WTC11 (cell line): ENCODE measurements around the gene PPP4R4. TPM values are rescaled to one million over a fixed set of nuclear protein-coding genes. Genes with fewer than 3 reads are reported as not detected.

Experiments
- ATAC-seq: fragments of 200-7000 bp; cut with Tn5 transposase; 2 replicates; pipeline ENCODE4 v1.10.0; 2021; ENCODE audit warnings: mild to moderate bottlenecking, moderate library complexity
- CTCF ChIA-PET: fragments of 300-600 bp; sonication (Branson Sonifier 250); formaldehyde crosslinking; loops from one replicate; lab custom pipeline; 2021; ENCODE audit warnings: antibody characterized with exemption; lab: Charles Lee
- POLR2A ChIA-PET: fragments of 350-600 bp; sonication (Branson Sonifier 250); formaldehyde crosslinking; loops from one replicate; lab custom pipeline; 2021; ENCODE audit warnings: antibody characterized with exemption; lab: Charles Lee
- DNase-seq: peaks from one replicate; pipeline ENCODE4 v3.0.0; 2021; ENCODE audit warnings: low spot score
- H3K27ac Mint-ChIP-seq: 2 replicates; pipeline ENCODE4 v1.8.0; 2021; ENCODE audit warnings: mixed read lengths
- H3K27me3 Mint-ChIP-seq: 2 replicates; pipeline ENCODE4 v1.8.0; 2021; ENCODE audit warnings: low read depth, mild to moderate bottlenecking, moderate library complexity, mixed read lengths
- H3K36me3 Mint-ChIP-seq: 2 replicates; pipeline ENCODE4 v1.8.0; 2021; ENCODE audit warnings: mixed read lengths
- H3K4me1 Mint-ChIP-seq: 2 replicates; pipeline ENCODE4 v1.8.0; 2022; ENCODE audit warnings: mixed read lengths
- H3K4me3 Mint-ChIP-seq: 2 replicates; pipeline ENCODE4 v1.8.0; 2021; ENCODE audit warnings: mild to moderate bottlenecking, moderate library complexity, mixed read lengths
- H3K9me3 Mint-ChIP-seq: 2 replicates; pipeline ENCODE4 v1.8.0; 2021; ENCODE audit warnings: mixed read lengths
- ARID4B ChIP-seq: sonication (generic); formaldehyde crosslinking; IDR thresholded peaks from 2 replicates; pipeline ENCODE4 v1.8.0; 2023; ENCODE audit warnings: missing genetic modification reagents, mild to moderate bottlenecking, borderline replicate concordance
- ATF1 ChIP-seq: sonication (generic); formaldehyde crosslinking; IDR thresholded peaks from 2 replicates; pipeline ENCODE4 v1.8.1; 2023; ENCODE audit warnings: mild to moderate bottlenecking, moderate library complexity, missing genetic modification reagents
- ATF3 ChIP-seq: sonication (generic); formaldehyde crosslinking; conservative IDR thresholded peaks from 2 replicates; pipeline ENCODE4 v1.8.1; 2022; ENCODE audit warnings: mild to moderate bottlenecking, missing genetic modification reagents
- CREB1 ChIP-seq: sonication (generic); formaldehyde crosslinking; IDR thresholded peaks from 2 replicates; pipeline ENCODE4 v1.8.0; 2023; ENCODE audit warnings: mild to moderate bottlenecking, missing genetic modification reagents
- E2F5 ChIP-seq: sonication (generic); formaldehyde crosslinking; IDR thresholded peaks from 2 replicates; pipeline ENCODE4 v1.8.1; 2022; ENCODE audit warnings: mild to moderate bottlenecking, moderate library complexity, missing genetic modification reagents
- EMX1 ChIP-seq: fragments of 250-450 bp; sonication (Bioruptor Pico); IDR thresholded peaks from 2 replicates; pipeline ENCODE4 v1.8.0; 2021; ENCODE audit warnings: mild to moderate bottlenecking
- GRHL2 ChIP-seq: fragments of 250-450 bp; sonication (Bioruptor Pico); IDR thresholded peaks from 2 replicates; pipeline ENCODE4 v1.8.0; 2022; ENCODE audit warnings: mild to moderate bottlenecking, moderate library complexity; ENCODE audit not compliant: insufficient replicate concordance, severe bottlenecking
- NFE2L1 ChIP-seq: sonication (generic); formaldehyde crosslinking; IDR thresholded peaks from 2 replicates; pipeline ENCODE4 v1.8.1; 2023; ENCODE audit warnings: missing genetic modification reagents
- NR1H2 ChIP-seq: sonication (generic); formaldehyde crosslinking; IDR thresholded peaks from 2 replicates; pipeline ENCODE4 v1.9.0; 2021; ENCODE audit warnings: mild to moderate bottlenecking, moderate library complexity, missing genetic modification reagents
- PRDM15 ChIP-seq: sonication (generic); formaldehyde crosslinking; IDR thresholded peaks from 2 replicates; pipeline ENCODE4 v1.8.0; 2022; ENCODE audit warnings: missing genetic modification reagents
- PRRX2 ChIP-seq: fragments of 250-450 bp; sonication (Bioruptor Pico); IDR thresholded peaks from 2 replicates; pipeline ENCODE4 v1.8.0; 2021; ENCODE audit warnings: mild to moderate bottlenecking
- RORB ChIP-seq: fragments of 250-450 bp; sonication (Bioruptor Pico); IDR thresholded peaks from 2 replicates; pipeline ENCODE4 v1.9.0; 2021; ENCODE audit warnings: mild to moderate bottlenecking
- SMAD4 ChIP-seq: sonication (generic); formaldehyde crosslinking; IDR thresholded peaks from 2 replicates; pipeline ENCODE4 v1.8.0; 2022; ENCODE audit warnings: mild to moderate bottlenecking, missing genetic modification reagents
- SOX15 ChIP-seq: fragments of 250-450 bp; sonication (Bioruptor Pico); IDR thresholded peaks from 2 replicates; pipeline ENCODE4 v1.9.0; 2021; ENCODE audit warnings: mild to moderate bottlenecking
- SP1 ChIP-seq: sonication (generic); formaldehyde crosslinking; conservative IDR thresholded peaks from 2 replicates; pipeline ENCODE4 v1.8.1; 2022; ENCODE audit warnings: missing genetic modification reagents
- TEAD1 ChIP-seq: sonication (generic); formaldehyde crosslinking; IDR thresholded peaks from 2 replicates; pipeline ENCODE4 v1.8.0; 2022; ENCODE audit warnings: mild to moderate bottlenecking, missing genetic modification reagents
- ZNF138 ChIP-seq: sonication (generic); formaldehyde crosslinking; conservative IDR thresholded peaks from 2 replicates; pipeline ENCODE4 v1.8.1; 2022; ENCODE audit warnings: mild to moderate bottlenecking, moderate library complexity, missing genetic modification reagents
- ZSCAN18 ChIP-seq: fragments of 250-450 bp; sonication (Bioruptor Pico); IDR thresholded peaks from 2 replicates; pipeline ENCODE4 v2.1.2; 2022; ENCODE audit warnings: mild to moderate bottlenecking, moderate library complexity
- total RNA-seq: library from RNA; stranded (reverse); gene quantifications from 3 replicates; pipeline ENCODE4 v1.2.3, GENCODE V29; 2021
- TF ChIP-seq, protein P1 (sequence below): sonication (generic); formaldehyde crosslinking; IDR thresholded peaks from 2 replicates; pipeline ENCODE4 v1.8.0; 2023; ENCODE audit warnings: missing genetic modification reagents
- TF ChIP-seq, protein P2 (sequence below): fragments of 250-450 bp; sonication (Bioruptor Pico); conservative IDR thresholded peaks from 2 replicates; pipeline ENCODE4 v1.9.0; 2021; ENCODE audit warnings: mild to moderate bottlenecking
- TF ChIP-seq, protein P3 (sequence below): sonication (generic); formaldehyde crosslinking; IDR thresholded peaks from 2 replicates; pipeline ENCODE4 v1.8.0; 2022; ENCODE audit warnings: mild to moderate bottlenecking, missing genetic modification reagents

The PPP4R4 gene
- total RNA-seq, 1 experiment from 2014 or later: 9.6 TPM

- TF ChIP-seq PRDM15 (CRISPR knock-in tag): no peak
- TF ChIP-seq ZNF138 (CRISPR knock-in tag): no peak
- no peak for TF ChIP-seq SMAD4
- TF ChIP-seq, protein P1, sequence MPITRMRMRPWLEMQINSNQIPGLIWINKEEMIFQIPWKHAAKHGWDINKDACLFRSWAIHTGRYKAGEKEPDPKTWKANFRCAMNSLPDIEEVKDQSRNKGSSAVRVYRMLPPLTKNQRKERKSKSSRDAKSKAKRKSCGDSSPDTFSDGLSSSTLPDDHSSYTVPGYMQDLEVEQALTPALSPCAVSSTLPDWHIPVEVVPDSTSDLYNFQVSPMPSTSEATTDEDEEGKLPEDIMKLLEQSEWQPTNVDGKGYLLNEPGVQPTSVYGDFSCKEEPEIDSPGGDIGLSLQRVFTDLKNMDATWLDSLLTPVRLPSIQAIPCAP (CRISPR knock-in tag): no peak
- TF ChIP-seq ZSCAN18 (CRISPR knock-in tag): no peak
- TF ChIP-seq PRRX2 (CRISPR knock-in tag): no peak
- TF ChIP-seq, protein P2, sequence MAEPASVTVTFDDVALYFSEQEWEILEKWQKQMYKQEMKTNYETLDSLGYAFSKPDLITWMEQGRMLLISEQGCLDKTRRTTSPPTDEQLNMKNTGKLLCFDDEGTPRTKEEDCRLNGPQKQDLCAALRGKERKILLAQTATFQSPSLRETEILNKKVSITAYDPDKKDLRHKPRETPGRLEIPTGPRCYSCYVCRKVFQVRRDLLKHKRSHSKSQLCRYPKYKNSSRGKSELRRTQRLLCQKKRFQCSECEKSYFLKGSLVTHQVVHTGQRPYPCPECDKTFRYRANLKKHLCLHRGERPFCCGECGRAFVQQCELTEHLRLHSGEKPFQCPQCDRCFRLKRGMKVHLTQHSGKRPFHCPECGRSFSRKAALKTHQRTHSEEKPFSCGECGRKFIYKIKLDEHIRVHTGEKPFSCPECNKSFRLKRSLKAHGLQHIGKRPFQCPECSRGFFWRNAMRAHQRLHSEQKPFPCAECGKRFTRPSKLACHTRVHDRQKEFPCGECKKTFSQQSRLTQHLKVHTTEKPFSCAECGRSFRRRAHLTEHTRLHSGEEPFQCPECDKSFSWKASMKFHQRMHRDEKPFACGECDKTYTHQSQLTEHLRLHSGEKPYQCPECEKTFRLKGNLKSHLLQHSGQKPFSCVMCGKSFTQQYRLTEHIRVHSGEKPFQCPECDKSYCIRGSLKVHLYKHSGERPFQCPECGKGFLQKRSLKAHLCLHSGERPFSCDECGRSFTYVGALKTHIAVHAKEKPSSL: no peak
- no peak for TF ChIP-seq EMX1 (CRISPR knock-in tag)
- no peak for TF ChIP-seq E2F5 (CRISPR knock-in tag)
- no peak for TF ChIP-seq GRHL2 (CRISPR knock-in tag)
- no peak for TF ChIP-seq SP1 (CRISPR knock-in tag)
- TF ChIP-seq RORB (CRISPR knock-in tag): no peak
Measured at GRCh38 chr14:94310248-94310647, 136.1 kb downstream of the PPP4R4 start (continued).

GRCh38 chr14:94312481-94313246 is 138.5 kb downstream of the PPP4R4 start:
- 0 out of 2 replicates have a peak, but pooled peaks cover 2% of the 10 kb centered on the region for H3K4me1 Mint-ChIP-seq
- no peak for ATAC-seq
- no peak for DNase-seq
- peaks cover 17% of the 10 kb centered on the region for H3K9me3 Mint-ChIP-seq
- ChIA-PET CTCF (no interaction called here), POLR2A (no interaction called here)
- H3K27me3 Mint-ChIP-seq: no peaks in the 10 kb centered on the region
- H3K36me3 Mint-ChIP-seq: no peaks in the 10 kb centered on the region
- no peak overlapping the region for H3K27ac Mint-ChIP-seq
- no peak overlapping the region for H3K4me3 Mint-ChIP-seq
- TF ChIP-seq CREB1 (no peak), NFE2L1 (no peak), NR1H2 (CRISPR knock-in tag) (no peak), ATF3 (CRISPR knock-in tag) (no peak), EMX1 (CRISPR knock-in tag) (no peak), SOX15 (CRISPR knock-in tag) (no peak), ZNF138 (CRISPR knock-in tag) (no peak), ATF1 (CRISPR knock-in tag) (no peak), GRHL2 (CRISPR knock-in tag) (no peak), PRRX2 (CRISPR knock-in tag) (no peak), ARID4B (CRISPR knock-in tag) (no peak), TEAD1 (CRISPR knock-in tag) (no peak)
- TF ChIP-seq, protein P3, sequence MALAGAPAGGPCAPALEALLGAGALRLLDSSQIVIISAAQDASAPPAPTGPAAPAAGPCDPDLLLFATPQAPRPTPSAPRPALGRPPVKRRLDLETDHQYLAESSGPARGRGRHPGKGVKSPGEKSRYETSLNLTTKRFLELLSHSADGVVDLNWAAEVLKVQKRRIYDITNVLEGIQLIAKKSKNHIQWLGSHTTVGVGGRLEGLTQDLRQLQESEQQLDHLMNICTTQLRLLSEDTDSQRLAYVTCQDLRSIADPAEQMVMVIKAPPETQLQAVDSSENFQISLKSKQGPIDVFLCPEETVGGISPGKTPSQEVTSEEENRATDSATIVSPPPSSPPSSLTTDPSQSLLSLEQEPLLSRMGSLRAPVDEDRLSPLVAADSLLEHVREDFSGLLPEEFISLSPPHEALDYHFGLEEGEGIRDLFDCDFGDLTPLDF (CRISPR knock-in tag): no peak
